ENCODE measurements around the gene SLC12A2. TPM values are rescaled to one million over a fixed set of nuclear protein-coding genes. Genes with fewer than 3 reads are reported as not detected.

SLC12A2 gene
- total RNA-seq, 1 donor from 2014 or later: 11.5 TPM

DNA sequence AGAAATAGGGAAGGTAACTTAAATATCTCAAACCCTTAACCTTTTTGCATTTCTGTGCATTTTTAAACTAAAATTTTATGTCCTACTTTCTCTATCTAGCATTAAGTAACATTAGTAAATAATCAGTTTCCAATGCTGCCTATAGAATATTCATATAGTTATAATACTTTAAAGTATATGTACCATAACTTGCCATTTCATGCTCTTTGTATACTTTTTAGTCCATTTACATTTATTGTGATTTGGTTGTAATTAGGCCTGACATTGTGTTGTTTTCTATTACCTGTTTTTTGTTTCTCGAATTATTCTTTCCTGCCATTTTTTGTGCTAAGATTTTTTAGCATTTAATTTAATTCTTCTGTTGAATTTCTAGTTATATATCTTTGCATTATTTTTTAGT, 13.7 kb downstream of the SLC12A2 start:
- no peak for DNase-seq
- Histone ChIP-seq H3K27me3 (ENCODE audit: low read depth) (no peaks in the 10 kb centered on the region), H3K4me3 (no peak overlapping the region), H3K4me1 (peaks cover 35% of the 10 kb centered on the region), H3K27ac (replicated peaks) (no peak overlapping the region), H3K9me3 (replicated peaks) (peaks cover 33% of the 10 kb centered on the region), H3K36me3 (peaks cover 17% of the 10 kb centered on the region)
- TF ChIP-seq, protein P1, sequence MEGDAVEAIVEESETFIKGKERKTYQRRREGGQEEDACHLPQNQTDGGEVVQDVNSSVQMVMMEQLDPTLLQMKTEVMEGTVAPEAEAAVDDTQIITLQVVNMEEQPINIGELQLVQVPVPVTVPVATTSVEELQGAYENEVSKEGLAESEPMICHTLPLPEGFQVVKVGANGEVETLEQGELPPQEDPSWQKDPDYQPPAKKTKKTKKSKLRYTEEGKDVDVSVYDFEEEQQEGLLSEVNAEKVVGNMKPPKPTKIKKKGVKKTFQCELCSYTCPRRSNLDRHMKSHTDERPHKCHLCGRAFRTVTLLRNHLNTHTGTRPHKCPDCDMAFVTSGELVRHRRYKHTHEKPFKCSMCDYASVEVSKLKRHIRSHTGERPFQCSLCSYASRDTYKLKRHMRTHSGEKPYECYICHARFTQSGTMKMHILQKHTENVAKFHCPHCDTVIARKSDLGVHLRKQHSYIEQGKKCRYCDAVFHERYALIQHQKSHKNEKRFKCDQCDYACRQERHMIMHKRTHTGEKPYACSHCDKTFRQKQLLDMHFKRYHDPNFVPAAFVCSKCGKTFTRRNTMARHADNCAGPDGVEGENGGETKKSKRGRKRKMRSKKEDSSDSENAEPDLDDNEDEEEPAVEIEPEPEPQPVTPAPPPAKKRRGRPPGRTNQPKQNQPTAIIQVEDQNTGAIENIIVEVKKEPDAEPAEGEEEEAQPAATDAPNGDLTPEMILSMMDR (IDR thresholded peaks at IDR 0.05; ENCODE audit: borderline replicate concordance): no peak
- intact Hi-C loops (cut with micrococcal nuclease): loop anchor here (10.0 kb wide), 1 partner anchor 222 kb away; no protein-coding TSS in a partner anchor

DNA sequence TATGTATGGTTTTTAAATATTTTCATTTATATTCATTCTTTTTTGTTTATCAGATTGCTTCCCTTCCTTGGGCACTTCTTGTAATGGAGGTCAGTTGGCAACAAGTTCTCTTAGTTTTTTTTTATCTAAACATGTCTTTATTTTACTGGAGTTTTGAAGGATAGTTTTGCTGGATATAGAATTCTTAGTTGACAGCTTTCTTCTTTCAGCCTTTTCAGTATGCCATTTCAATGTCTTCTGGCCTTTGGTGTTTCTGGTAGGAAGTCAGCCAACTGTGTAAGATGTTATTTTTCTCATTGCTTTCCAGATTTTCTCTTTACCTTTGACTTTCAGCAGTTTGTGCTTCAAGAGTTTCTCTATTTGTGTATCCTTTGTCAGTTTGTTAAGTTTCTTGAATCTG, 14.2 kb downstream of the SLC12A2 start:
- Histone ChIP-seq H3K4me3 (no peak overlapping the region), H3K36me3 (peaks cover 17% of the 10 kb centered on the region), H3K27me3 (ENCODE audit: low read depth) (no peaks in the 10 kb centered on the region), H3K27ac (replicated peaks) (no peak overlapping the region), H3K9me3 (replicated peaks) (peaks cover 33% of the 10 kb centered on the region), H3K4me1 (peaks cover 32% of the 10 kb centered on the region)
- TF ChIP-seq, protein P1 (IDR thresholded peaks at IDR 0.05; ENCODE audit: borderline replicate concordance): no peak
- DNase-seq: no peak
- intact Hi-C loops (cut with micrococcal nuclease): loop anchor here (10.0 kb wide), 1 partner anchor 223 kb away; no protein-coding TSS in a partner anchor

DNA sequence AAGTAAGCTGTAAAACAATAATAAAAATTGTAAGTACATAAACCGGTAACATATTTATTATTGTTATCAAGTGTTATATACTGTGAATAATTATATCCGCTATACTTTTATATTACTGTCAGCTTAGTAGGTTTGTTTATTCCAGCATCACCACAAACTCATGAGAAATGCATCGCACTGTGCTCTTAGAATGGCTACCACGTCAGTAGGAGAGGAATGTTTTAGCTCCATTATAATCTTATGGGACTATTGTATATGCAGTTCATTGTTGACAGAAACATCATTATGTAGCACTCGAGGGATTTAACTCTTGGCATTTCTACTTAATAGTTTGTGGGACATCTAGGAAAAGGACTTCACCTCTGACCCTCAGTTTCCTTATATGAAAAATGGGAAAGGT, 16.4 kb downstream of the SLC12A2 start:
- Histone ChIP-seq H3K27me3 (ENCODE audit: low read depth) (no peaks in the 10 kb centered on the region), H3K4me1 (peaks cover 42% of the 10 kb centered on the region), H3K27ac (replicated peaks) (peak overlapping the region; percentile 64), H3K36me3 (peaks cover 17% of the 10 kb centered on the region), H3K4me3 (no peak overlapping the region), H3K9me3 (replicated peaks) (peaks cover 33% of the 10 kb centered on the region)
- DNase-seq: no peak
- TF ChIP-seq, protein P1 (IDR thresholded peaks at IDR 0.05; ENCODE audit: borderline replicate concordance): no peak
- intact Hi-C loops (cut with micrococcal nuclease): loop anchor here (10.0 kb wide), 1 partner anchor 225 kb away; no protein-coding TSS in a partner anchor

DNA sequence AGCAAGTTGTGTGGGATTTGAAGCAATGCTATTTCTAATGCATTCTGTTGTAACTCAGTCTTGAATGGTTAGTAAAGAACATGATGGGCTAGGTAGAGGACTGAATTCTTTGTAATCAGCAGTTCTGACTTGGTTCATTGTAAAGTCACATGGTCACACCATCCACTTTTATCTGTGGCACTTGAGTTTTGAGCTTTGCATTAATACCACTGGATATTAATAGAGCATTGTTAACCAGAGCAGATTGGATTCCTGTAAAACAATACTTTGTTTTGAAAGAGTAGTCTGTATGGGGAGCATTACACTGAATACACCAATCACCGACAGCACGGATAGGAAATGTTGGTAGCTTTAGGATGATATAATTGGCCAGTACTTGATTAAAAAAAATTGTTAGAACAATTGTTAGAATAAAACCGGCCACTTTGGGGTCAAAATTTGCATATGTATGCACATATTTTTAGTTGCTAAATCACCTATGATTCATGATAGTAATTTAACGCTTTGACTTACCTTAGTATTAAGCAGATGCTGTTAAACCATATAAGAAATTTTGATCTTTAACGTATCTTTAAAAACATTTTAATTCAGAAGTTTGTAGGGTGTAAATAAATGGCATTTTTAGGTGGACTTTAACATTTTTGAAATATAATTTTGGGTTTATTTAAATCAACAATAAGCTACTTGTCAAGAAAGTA, 17.4 kb downstream of the SLC12A2 start:
- Histone ChIP-seq H3K4me3 (peak overlapping the region; percentile 39), H3K36me3 (peaks cover 17% of the 10 kb centered on the region), H3K27ac (replicated peaks) (peak overlapping the region; percentile 64), H3K9me3 (replicated peaks) (peaks cover 30% of the 10 kb centered on the region), H3K4me1 (peaks cover 52% of the 10 kb centered on the region), H3K27me3 (ENCODE audit: low read depth) (no peaks in the 10 kb centered on the region)
- TF ChIP-seq, protein P1 (IDR thresholded peaks at IDR 0.05; ENCODE audit: borderline replicate concordance): no peak
- DNase-seq: no peak
- intact Hi-C loops (cut with micrococcal nuclease): no loop called here

DNA sequence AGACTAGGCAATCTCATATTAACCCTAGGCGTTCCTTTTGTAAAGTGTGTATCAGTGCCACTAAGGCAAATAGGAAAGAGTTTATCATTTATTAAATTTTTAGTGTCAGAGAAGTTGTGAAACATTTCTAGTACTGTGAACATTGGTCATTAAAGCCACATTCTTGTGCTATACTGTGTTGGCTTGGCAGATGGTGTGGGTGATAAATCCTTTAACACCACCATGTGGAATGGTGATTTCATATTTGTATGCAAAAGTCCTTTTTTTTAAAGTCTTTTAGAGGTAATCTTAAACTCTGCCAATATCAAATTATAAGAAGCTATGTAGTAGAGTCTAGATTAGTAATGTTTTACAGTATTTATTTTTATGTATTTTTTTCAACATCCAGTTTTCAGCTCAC, 18.1 kb downstream of the SLC12A2 start:
- no peak for DNase-seq
- Histone ChIP-seq H3K27ac (replicated peaks) (peak overlapping the region; percentile 64), H3K4me3 (peak overlapping the region; percentile 39), H3K36me3 (peaks cover 17% of the 10 kb centered on the region), H3K9me3 (replicated peaks) (peaks cover 23% of the 10 kb centered on the region), H3K27me3 (ENCODE audit: low read depth) (no peaks in the 10 kb centered on the region), H3K4me1 (peaks cover 52% of the 10 kb centered on the region)
- intact Hi-C loops (cut with micrococcal nuclease): no loop called here
- TF ChIP-seq, protein P1 (IDR thresholded peaks at IDR 0.05; ENCODE audit: borderline replicate concordance): no peak

Measured in left ventricle myocardium inferior (tissue), 1 donor.